Measurements from ENCODE around the gene AKAP13. TPM values are rescaled to one million over a fixed set of nuclear protein-coding genes. Genes with fewer than 3 reads are reported as not detected.

The AKAP13 gene
- total and polyA plus RNA-seq, 2 donors (not counting 1 experiment from before 2014, with no cell fraction given) = 73.8 to 358 TPM

- POLR2A ChIA-PET = no interaction called here
- Mint-ChIP-seq H3K9me3 (ENCODE audit: insufficient read depth) (no peaks in the 10 kb centered on the region), H3K4me1 (peaks cover 81% of the 10 kb centered on the region), H3K4me3 (no peak overlapping the region), H3K27me3 (no peaks in the 10 kb centered on the region), H3K27ac (no peak overlapping the region)
- DNase-seq (no peak), ATAC-seq (ENCODE audit: low read depth) (no peak)
- intact Hi-C loops (cut with micrococcal nuclease) = no loop called here
- Histone ChIP-seq H3K4me3 (ENCODE audit: control extremely low read depth in 1 of 5, extremely low read depth in 1 of 5, insufficient read depth in 1 of 5, low read depth in 2 of 5, low read length in 4 of 5) (no peak overlapping the region), H3K4me2 (replicated peaks; ENCODE audit: low read depth, low read length, poor library complexity, severe bottlenecking) (no peak overlapping the region), H2AFZ (ENCODE audit: insufficient read depth, low read depth, low read length, poor library complexity, severe bottlenecking) (no peak overlapping the region), H3K27ac (ENCODE audit: low read length in 2 of 2) (no peak overlapping the region), H3K9me3 (ENCODE audit: control extremely low read depth in 1 of 3, control insufficient read depth in 2 of 3, insufficient read depth in 1 of 3, low read length in 2 of 3) (no peaks in the 10 kb centered on the region), H4K20me1 (ENCODE audit: control insufficient read depth, insufficient read depth, low read length, poor library complexity, severe bottlenecking) (peaks cover 78% of the 10 kb centered on the region), H3K27me3 (replicated peaks in 1 of 4; ENCODE audit: control extremely low read depth in 1 of 4, control insufficient read depth in 3 of 4, insufficient read depth in 4 of 4, low read length in 3 of 4) (no peaks in the 10 kb centered on the region), H3K36me3 (replicated peaks in 1 of 2; ENCODE audit: control extremely low read depth in 1 of 2, control insufficient read depth in 1 of 2, extremely low read depth in 1 of 2, insufficient read depth in 2 of 2, low read length in 1 of 2) (peaks cover 0 to 16% of the 10 kb centered on the region in 2 experiments), H3K4me1 (ENCODE audit: control insufficient read depth in 2 of 2, insufficient read depth in 2 of 2, low read length in 2 of 2) (peaks cover 36 to 46% of the 10 kb centered on the region in 2 donors), H3K9ac (ENCODE audit: low read length) (no peak overlapping the region), H3K79me2 (ENCODE audit: control insufficient read depth, insufficient read depth, low read length) (peaks cover 95% of the 10 kb centered on the region)
- TF ChIP-seq, protein P1, sequence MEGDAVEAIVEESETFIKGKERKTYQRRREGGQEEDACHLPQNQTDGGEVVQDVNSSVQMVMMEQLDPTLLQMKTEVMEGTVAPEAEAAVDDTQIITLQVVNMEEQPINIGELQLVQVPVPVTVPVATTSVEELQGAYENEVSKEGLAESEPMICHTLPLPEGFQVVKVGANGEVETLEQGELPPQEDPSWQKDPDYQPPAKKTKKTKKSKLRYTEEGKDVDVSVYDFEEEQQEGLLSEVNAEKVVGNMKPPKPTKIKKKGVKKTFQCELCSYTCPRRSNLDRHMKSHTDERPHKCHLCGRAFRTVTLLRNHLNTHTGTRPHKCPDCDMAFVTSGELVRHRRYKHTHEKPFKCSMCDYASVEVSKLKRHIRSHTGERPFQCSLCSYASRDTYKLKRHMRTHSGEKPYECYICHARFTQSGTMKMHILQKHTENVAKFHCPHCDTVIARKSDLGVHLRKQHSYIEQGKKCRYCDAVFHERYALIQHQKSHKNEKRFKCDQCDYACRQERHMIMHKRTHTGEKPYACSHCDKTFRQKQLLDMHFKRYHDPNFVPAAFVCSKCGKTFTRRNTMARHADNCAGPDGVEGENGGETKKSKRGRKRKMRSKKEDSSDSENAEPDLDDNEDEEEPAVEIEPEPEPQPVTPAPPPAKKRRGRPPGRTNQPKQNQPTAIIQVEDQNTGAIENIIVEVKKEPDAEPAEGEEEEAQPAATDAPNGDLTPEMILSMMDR (IDR thresholded peaks at IDR 0.05) = no peak
- TF ChIP-seq EZH2 (IDR thresholded peaks at IDR 0.05; ENCODE audit: borderline replicate concordance, insufficient read depth, low read depth, low read length, poor library complexity, severe bottlenecking) = no peak
- CTCF ChIA-PET = interaction anchor here (1.0 to 3.1 kb wide), 3 partner anchors 9 to 41 kb away, joined by 3 to 15 read pairs (median 5); no protein-coding TSS in a partner anchor
These were observed 112.0 kb downstream of the AKAP13 start for GRCh38 chr15:85492406-85492805.

GRCh38 chr15:85493260-85493659 is 112.9 kb downstream of the AKAP13 start:
- H3K9ac ChIP-seq (ENCODE audit: low read length) = no peak overlapping the region
- CTCF ChIA-PET = interaction anchor here (1.0 to 3.1 kb wide), 3 partner anchors 9 to 197 kb away, joined by 3 to 15 read pairs (median 3); no protein-coding TSS in a partner anchor
- H4K20me1 ChIP-seq (ENCODE audit: control insufficient read depth, insufficient read depth, low read length, poor library complexity, severe bottlenecking) = peaks cover 81% of the 10 kb centered on the region
- Mint-ChIP-seq H3K27ac (peak overlapping the region; percentile 27), H3K27me3 (no peaks in the 10 kb centered on the region), H3K4me3 (no peak overlapping the region), H3K9me3 (ENCODE audit: insufficient read depth) (no peaks in the 10 kb centered on the region), H3K4me1 (peaks cover 82% of the 10 kb centered on the region)
- no peak overlapping the region for H3K4me3 ChIP-seq (ENCODE audit: control extremely low read depth in 1 of 5, extremely low read depth in 1 of 5, insufficient read depth in 1 of 5, low read depth in 2 of 5, low read length in 4 of 5)
- POLR2A ChIA-PET = no interaction called here
- no peak overlapping the region for H2AFZ ChIP-seq (ENCODE audit: insufficient read depth, low read depth, low read length, poor library complexity, severe bottlenecking)
- H3K4me1 ChIP-seq (ENCODE audit: control insufficient read depth in 2 of 2, insufficient read depth in 2 of 2, low read length in 2 of 2) = peaks cover 40 to 46% of the 10 kb centered on the region in 2 donors
- no peaks in the 10 kb centered on the region for H3K27me3 ChIP-seq (replicated peaks in 1 of 4; ENCODE audit: control extremely low read depth in 1 of 4, control insufficient read depth in 3 of 4, insufficient read depth in 4 of 4, low read length in 3 of 4)
- intact Hi-C loops (cut with micrococcal nuclease) = no loop called here
- no peak overlapping the region for H3K27ac ChIP-seq (ENCODE audit: low read length in 2 of 2)
- no CpG with 5 or more reads among the region's 1 CpG for WGBS (ENCODE audit: insufficient coverage)
- no peaks in the 10 kb centered on the region for H3K9me3 ChIP-seq (ENCODE audit: control extremely low read depth in 1 of 3, control insufficient read depth in 2 of 3, insufficient read depth in 1 of 3, low read length in 2 of 3)
- no peak for TF ChIP-seq EZH2 (IDR thresholded peaks at IDR 0.05; ENCODE audit: borderline replicate concordance, insufficient read depth, low read depth, low read length, poor library complexity, severe bottlenecking)
- TF ChIP-seq, protein P1 (IDR thresholded peaks at IDR 0.05) = no peak
- ATAC-seq (ENCODE audit: low read depth) (no peak), DNase-seq (no peak)
- peaks cover 95% of the 10 kb centered on the region for H3K79me2 ChIP-seq (ENCODE audit: control insufficient read depth, insufficient read depth, low read length)
- H3K4me2 ChIP-seq (replicated peaks; ENCODE audit: low read depth, low read length, poor library complexity, severe bottlenecking) = no peak overlapping the region
- peaks cover 0 to 8% of the 10 kb centered on the region in 2 experiments for H3K36me3 ChIP-seq (replicated peaks in 1 of 2; ENCODE audit: control extremely low read depth in 1 of 2, control insufficient read depth in 1 of 2, extremely low read depth in 1 of 2, insufficient read depth in 2 of 2, low read length in 1 of 2)

All from B cell (primary cell).